H1 (cell line): Measurements from ENCODE around the gene FCER2. TPM values are rescaled to one million over a fixed set of nuclear protein-coding genes. Genes with fewer than 3 reads are reported as not detected.
"Not testable (repeated sequence)": the region's sequence is repeated elsewhere in the genome, so short reads cannot be mapped to it uniquely, and the experiment has no call there.

ENCODE experiments used
- CTCF ChIA-PET: fragments of 300-600 bp; sonication (Branson Sonifier 250); formaldehyde crosslinking; loops from one replicate; lab custom pipeline; 2021; ENCODE audit not compliant: partially characterized antibody; lab: Charles Lee
- POLR2A ChIA-PET: fragments of 300-600 bp; sonication (Branson Sonifier 250); formaldehyde crosslinking; loops from one replicate; lab custom pipeline; 2021; ENCODE audit warnings: inconsistent platforms; ENCODE audit not compliant: partially characterized antibody; lab: Charles Lee
- DNase-seq, 2 experiments: peaks; one replicate each; pipeline versions ENCODE4 v3.0.0 to v3.0.0-alpha.2; 2010 to 2022; ENCODE audit warnings: low spot score in 2 of 2, low read depth in 1 of 2, mixed read lengths in 1 of 2
- FAIRE-seq: peaks from 2 replicates; lab custom pipeline; 2011; peaks lifted over from hg19 to GRCh38; lab: Jason Lieb, UNC
- H2AFZ ChIP-seq: 2 replicates; pipeline ENCODE4 v1.8.1; 2012; ENCODE audit warnings: low read length, inconsistent platforms
- H2AK5ac ChIP-seq: 2 replicates; pipeline ENCODE4 v1.6.1; 2013; ENCODE audit warnings: low read depth, low read length
- H2BK120ac ChIP-seq: replicated peaks from 2 replicates; pipeline ENCODE3; 2013; ENCODE audit warnings: low read depth, low read length, inconsistent platforms
- H2BK12ac ChIP-seq: 2 replicates; pipeline ENCODE4 v1.6.1; 2013; ENCODE audit warnings: low read depth, low read length
- H2BK15ac ChIP-seq: 2 replicates; pipeline ENCODE4 v1.6.1; 2013; ENCODE audit warnings: low read length
- H2BK20ac ChIP-seq: 2 replicates; pipeline ENCODE4 v1.6.1; 2013; ENCODE audit warnings: low read length
- H2BK5ac ChIP-seq: 2 replicates; pipeline ENCODE4 v1.6.1; 2013; ENCODE audit warnings: low read depth, low read length
- H3K14ac ChIP-seq: 2 replicates; pipeline ENCODE4 v1.6.1; 2013; ENCODE audit warnings: inconsistent platforms; ENCODE audit not compliant: insufficient read length
- H3K18ac ChIP-seq: 2 replicates; pipeline ENCODE4 v1.6.1; 2013; ENCODE audit warnings: low read length; ENCODE audit errors: extremely low read depth
- H3K23ac ChIP-seq: 2 replicates; pipeline ENCODE4 v1.6.1; 2013; ENCODE audit warnings: inconsistent platforms; ENCODE audit not compliant: insufficient read length
- H3K23me2 ChIP-seq: 2 replicates; pipeline ENCODE4 v1.6.1; 2013; ENCODE audit warnings: low read depth, low read length
- H3K27ac ChIP-seq: 2 replicates; pipeline ENCODE4 v1.6.1; 2011; ENCODE audit warnings: low read depth, low read length, inconsistent platforms
- H3K27me3 ChIP-seq, 4 experiments: replicated peaks in 1 of 4; 1 replicate in 1 of 4; 2 replicates in 3 of 4; pipeline versions ENCODE4 v1.6.1 to v1.8.1; 2011 to 2013; ENCODE audit warnings: low read length in 3 of 4, mild to moderate bottlenecking in 3 of 4, inconsistent platforms in 2 of 4, mixed read lengths in 2 of 4, moderate library complexity in 1 of 4; ENCODE audit not compliant: control insufficient read depth in 3 of 4, insufficient read depth in 3 of 4; ENCODE audit errors: extremely low read depth in 1 of 4
- H3K36me3 ChIP-seq, 4 experiments: 2 replicates each; pipeline versions ENCODE4 v1.6.1 to v1.8.1; 2011 to 2013; ENCODE audit warnings: mild to moderate bottlenecking in 4 of 4, low read length in 3 of 4, moderate library complexity in 2 of 4, control low read depth in 1 of 4, inconsistent platforms in 1 of 4; ENCODE audit not compliant: insufficient read depth in 4 of 4, control insufficient read depth in 2 of 4
- H3K4ac ChIP-seq: replicated peaks from 2 replicates; pipeline ENCODE3; 2013; ENCODE audit warnings: low read length, low read depth, mixed read lengths, inconsistent platforms; ENCODE audit not compliant: insufficient read length
- H3K4me1 ChIP-seq, 4 experiments: replicated peaks in 1 of 4; 1 replicate in 1 of 4; 2 replicates in 3 of 4; pipeline versions ENCODE4 v1.6.1 to v1.8.1; 2011 to 2013; ENCODE audit warnings: low read length in 3 of 4, inconsistent platforms in 2 of 4, mixed read lengths in 1 of 4; ENCODE audit not compliant: insufficient read depth in 4 of 4, control insufficient read depth in 3 of 4
- H3K4me2 ChIP-seq, 2 experiments: 2 replicates each; pipeline versions ENCODE4 v1.6.1 to v1.8.1; 2011 to 2013; ENCODE audit warnings: low read depth in 2 of 2, low read length in 2 of 2, control low read depth in 1 of 2, inconsistent platforms in 1 of 2, mild to moderate bottlenecking in 1 of 2; ENCODE audit not compliant: insufficient read depth in 1 of 2
- H3K4me3 ChIP-seq, 4 experiments: fragments of 200-600, 300-600 bp in 1 of 4; sonication (generic), shearing (Covaris generic), sonication (Bioruptor Twin) in 1 of 4; 2 replicates each; pipeline versions ENCODE4 v1.5.1 to v1.8.1; 2011 to 2016; ENCODE audit warnings: low read length in 4 of 4, low read depth in 3 of 4, control low read depth in 2 of 4, inconsistent platforms in 2 of 4, mild to moderate bottlenecking in 2 of 4, mixed read lengths in 1 of 4, moderate library complexity in 1 of 4; ENCODE audit not compliant: insufficient read depth in 2 of 4; ENCODE audit errors: extremely low read depth in 1 of 4
- H3K56ac ChIP-seq: replicated peaks from 2 replicates; pipeline ENCODE3; 2013; ENCODE audit warnings: low read depth, mild to moderate bottlenecking, mixed read lengths, low read length, inconsistent platforms; ENCODE audit not compliant: insufficient read length
- H3K79me1 ChIP-seq: 2 replicates; pipeline ENCODE4 v1.6.1; 2013; ENCODE audit warnings: low read depth, low read length, control low read depth
- H3K79me2 ChIP-seq, 2 experiments: 2 replicates each; pipeline versions ENCODE4 v1.6.1 to v1.8.1; 2012 to 2013; ENCODE audit warnings: low read length in 2 of 2, mild to moderate bottlenecking in 2 of 2, inconsistent platforms in 1 of 2; ENCODE audit not compliant: insufficient read depth in 2 of 2, control insufficient read depth in 1 of 2
- H3K9ac ChIP-seq, 4 experiments: replicated peaks in 1 of 4; 1 replicate in 1 of 4; 2 replicates in 3 of 4; pipeline versions ENCODE4 v1.6.1 to v1.8.1; 2011 to 2013; ENCODE audit warnings: low read depth in 3 of 4, low read length in 3 of 4, control low read depth in 2 of 4, mild to moderate bottlenecking in 2 of 4, moderate library complexity in 2 of 4, inconsistent platforms in 1 of 4; ENCODE audit errors: extremely low read depth in 1 of 4
- H3K9me3 ChIP-seq, 2 experiments: 2 replicates each; pipeline versions ENCODE4 v1.6.1 to v1.8.1; 2012 to 2013; ENCODE audit warnings: mild to moderate bottlenecking in 2 of 2, moderate library complexity in 2 of 2, control low read depth in 1 of 2, inconsistent platforms in 1 of 2, low read depth in 1 of 2, low read length in 1 of 2, mixed read lengths in 1 of 2; ENCODE audit not compliant: insufficient read depth in 2 of 2
- H4K20me1 ChIP-seq, 2 experiments: replicated peaks in 1 of 2; 2 replicates each; pipeline versions ENCODE3 to v1.8.1; 2011 to 2013; ENCODE audit warnings: inconsistent platforms in 2 of 2, low read length in 2 of 2, mild to moderate bottlenecking in 1 of 2; ENCODE audit not compliant: insufficient read depth in 2 of 2, control insufficient read depth in 1 of 2
- H4K5ac ChIP-seq: 2 replicates; pipeline ENCODE4 v1.6.1; 2013; ENCODE audit warnings: low read length, low read depth, mixed read lengths, inconsistent platforms; ENCODE audit not compliant: insufficient read length
- H4K8ac ChIP-seq: 2 replicates; pipeline ENCODE4 v1.8.0; 2013; ENCODE audit warnings: mild to moderate bottlenecking, moderate library complexity, low read length, inconsistent platforms; ENCODE audit not compliant: insufficient read depth; ENCODE audit errors: extremely low read depth
- H4K91ac ChIP-seq: replicated peaks from 2 replicates; pipeline ENCODE3; 2013; ENCODE audit warnings: low read length, mixed read lengths, inconsistent platforms; ENCODE audit not compliant: insufficient read length
- BCL11A ChIP-seq, 2 experiments: IDR thresholded peaks; one replicate each; pipeline ENCODE4 v1.6.1; 2011; ENCODE audit warnings: low read depth in 2 of 2, low read length in 2 of 2, mild to moderate bottlenecking in 2 of 2
- CTBP2 ChIP-seq: IDR thresholded peaks from 2 replicates; pipeline ENCODE4 v1.7.0; 2011; ENCODE audit warnings: borderline replicate concordance, mild to moderate bottlenecking, moderate library complexity, mixed read lengths, low read length; ENCODE audit not compliant: insufficient read depth, insufficient read length
- GABPA ChIP-seq: IDR thresholded peaks from 2 replicates; pipeline ENCODE4 v1.6.1; 2011; ENCODE audit warnings: mild to moderate bottlenecking, low read length, moderate library complexity, borderline replicate concordance; ENCODE audit not compliant: insufficient read depth
- RXRA ChIP-seq: IDR thresholded peaks from 2 replicates; pipeline ENCODE4 v1.6.1; 2011; ENCODE audit warnings: low read depth, mild to moderate bottlenecking, low read length, moderate library complexity; ENCODE audit not compliant: insufficient read depth
- WGBS, 2 experiments: shearing (Covaris generic) in 1 of 2; methylation state at CpG; one replicate each; pipeline versions ENCODE4 v1.1.6 to v1.1.7; 2013 to 2015; ENCODE audit warnings: low lambda C conversion rate in 2 of 2, mixed read lengths in 2 of 2, inconsistent platforms in 1 of 2, low coverage in 1 of 2, missing lambda C conversion rate in 1 of 2; ENCODE audit not compliant: insufficient replicate concordance in 2 of 2, insufficient coverage in 1 of 2, insufficient read length in 1 of 2; ENCODE audit errors: extremely low coverage in 1 of 2, missing lambda C conversion rate in 1 of 2; 5-methylcytosine and 5-hydroxymethylcytosine counted together
- polyA plus RNA-seq, 7 experiments: library from polyadenylated mRNA; depleted of rRNA in 3 of 7; stranded (reverse) in 5 of 7; unstranded in 2 of 7; fragments of >200 nt in 5 of 7; fragments of 200-250 nt in 2 of 7; gene quantifications; 1 replicate in 5 of 7; 2 replicates in 1 of 7; 4 replicates in 1 of 7; pipeline versions ENCODE4 v1.2.1 to v1.2.3, GENCODE V29; 2011 to 2013; ENCODE audit warnings: missing spikeins in 2 of 7, mixed read lengths in 2 of 7
- total RNA-seq: library from RNA; stranded (reverse); fragmentation: NEBNext Ultra II Directional; extraction: Animal tissue kit (Norgen Biotek cat#: 25700); gene quantifications from 2 replicates; pipeline ENCODE4 v1.2.1, GENCODE V29; 2021

Gene FCER2
- total and polyA plus RNA-seq, 2 of the 8 experiments (the other 6 are each of a cell fraction or from before 2014, with no cell fraction given): 0.67 TPM; not detected in 1

DNA sequence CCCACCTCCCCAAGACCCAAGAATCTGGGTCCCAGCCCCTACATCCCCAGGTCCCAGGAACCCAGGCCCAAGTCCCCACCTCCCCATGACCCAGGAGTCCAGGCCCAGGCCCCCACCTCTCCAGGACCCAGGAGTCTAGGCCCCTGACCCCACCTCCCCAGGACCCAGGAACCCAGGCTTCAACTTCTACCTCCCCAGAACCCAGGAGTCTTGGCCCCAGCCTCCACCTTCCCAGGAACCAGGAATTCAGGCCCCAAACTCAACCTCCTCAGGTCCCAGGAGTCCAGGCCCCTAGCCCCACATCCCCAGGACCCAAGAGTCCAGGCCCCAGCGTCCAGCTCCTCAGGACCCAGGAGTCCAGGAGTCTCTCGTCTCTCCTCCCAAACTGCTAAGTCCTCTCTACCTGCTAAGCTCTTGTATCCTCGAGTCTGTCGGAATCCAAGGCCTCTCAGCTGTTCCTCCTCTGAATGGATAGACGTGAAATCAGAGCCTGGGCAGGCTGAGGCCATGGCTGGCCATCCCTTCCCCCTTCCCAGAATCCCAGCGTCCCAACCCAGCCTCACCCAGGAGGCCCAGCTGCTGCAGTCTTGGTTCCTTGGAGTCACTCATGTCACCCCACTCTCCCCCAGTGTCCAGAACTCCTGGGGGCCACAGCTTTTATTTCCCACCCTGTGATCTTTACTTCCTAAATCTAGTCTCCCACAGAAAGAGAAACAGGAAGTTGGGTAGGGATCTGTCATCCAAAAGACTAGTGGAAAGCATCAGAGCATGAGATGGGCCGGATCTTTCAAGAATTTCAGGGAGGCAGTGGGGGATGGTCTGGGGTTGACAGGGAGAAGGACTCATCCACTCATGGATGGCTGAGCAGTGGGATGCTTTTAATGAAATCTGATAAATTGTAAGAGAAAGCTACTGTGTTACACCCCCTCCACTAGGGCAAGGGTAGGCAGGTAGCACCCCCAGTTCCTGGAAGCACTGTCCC lies 45.3 kb upstream of the FCER2 start, which contains the start of gene CD209 (continued):
- no peak for TF ChIP-seq RXRA
- TF ChIP-seq CTBP2: no peak
- no peak for TF ChIP-seq GABPA
- TF ChIP-seq BCL11A (IDR thresholded peaks at IDR 0.05; ENCODE audit: low read depth in 2 of 2, low read length in 2 of 2): no peak

DNA sequence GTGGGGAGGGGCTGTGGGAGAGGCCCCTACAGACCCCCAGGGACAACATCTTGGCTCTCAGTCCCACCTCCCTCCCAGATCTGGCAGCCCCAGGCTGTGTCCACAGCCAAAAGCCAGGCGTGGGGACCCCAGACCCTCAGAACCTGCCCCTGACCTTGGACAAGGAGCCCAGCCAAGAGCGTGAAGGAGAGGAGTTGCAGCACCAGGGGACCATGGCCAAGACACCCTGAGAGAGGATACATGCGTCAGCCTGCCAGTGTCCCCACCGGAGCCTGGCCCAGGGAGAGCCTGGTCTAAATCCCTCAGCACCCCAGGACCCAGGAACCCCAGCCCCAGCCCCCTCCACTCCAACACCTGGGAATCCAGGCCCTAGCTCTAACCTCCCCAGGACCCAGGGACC lies 44.4 kb upstream of the FCER2 start:
- H3K27me3 ChIP-seq, H2BK12ac ChIP-seq, H3K9ac ChIP-seq, H3K9me3 ChIP-seq, H4K20me1 ChIP-seq, POLR2A ChIA-PET, H2AK5ac ChIP-seq, FAIRE-seq, H3K56ac ChIP-seq, H2BK15ac ChIP-seq, H3K4me3 ChIP-seq, H3K27ac ChIP-seq, H3K36me3 ChIP-seq, CTCF ChIA-PET, H3K4me2 ChIP-seq, DNase-seq, H3K23ac ChIP-seq, H2BK20ac ChIP-seq, H4K8ac ChIP-seq, H3K4ac ChIP-seq, H3K79me2 ChIP-seq, H2AFZ ChIP-seq, H2BK5ac ChIP-seq, H3K18ac ChIP-seq, H3K79me1 ChIP-seq, H3K23me2 ChIP-seq, H3K14ac ChIP-seq, H2BK120ac ChIP-seq, H4K91ac ChIP-seq, H4K5ac ChIP-seq: not testable (repeated sequence)
- 61% methylated on average over 2 of the region's 4 CpGs; no CpG with 5 or more reads in 1 of the 2 experiments for WGBS, 2 experiments
- H3K4me1 ChIP-seq: peaks cover 3 to 15% (median 8%) of the 10 kb centered on the region in 4 experiments; a peak in 6 of 7 replicates
